ENCODE data around the gene BMPR2. TPM values are rescaled to one million over a fixed set of nuclear protein-coding genes. Genes with fewer than 3 reads are reported as not detected.

BMPR2 gene
- total RNA-seq, 1 donor from 2014 or later: 16.5 TPM

- Mint-ChIP-seq H3K36me3 (ENCODE audit: low read depth) (peaks cover 7% of the 10 kb centered on the region), H3K27ac (no peak overlapping the region), H3K9me3 (peaks cover 3% of the 10 kb centered on the region), H3K27me3 (no peaks in the 10 kb centered on the region), H3K4me1 (no peaks in the 10 kb centered on the region), H3K4me3 (no peak overlapping the region)
- DNase-seq (no peak), ATAC-seq (ENCODE audit: low read depth) (no peak)
- no peak for TF ChIP-seq CTCF (IDR thresholded peaks at IDR 0.05)
- intact Hi-C loops (cut with micrococcal nuclease): no loop called here
- ChIA-PET CTCF (no interaction called here), POLR2A (no interaction called here)
These were observed 110.2 kb downstream of the BMPR2 start for GRCh38 chr2:202486351-202486750.

GRCh38 chr2:202488671-202489070 is 112.5 kb downstream of the BMPR2 start:
- POLR2A ChIA-PET: no interaction called here
- H3K4me3 Mint-ChIP-seq: no peak overlapping the region

GRCh38 chr2:202490479-202490878 is 114.4 kb downstream of the BMPR2 start:
- CTCF ChIA-PET: no interaction called here
- Mint-ChIP-seq H3K27ac (no peak overlapping the region), H3K27me3 (no peaks in the 10 kb centered on the region), H3K36me3 (ENCODE audit: low read depth) (peaks cover 8% of the 10 kb centered on the region), H3K4me1 (no peaks in the 10 kb centered on the region), H3K9me3 (no peaks in the 10 kb centered on the region), H3K4me3 (no peak overlapping the region)
- DNase-seq: no peak
- TF ChIP-seq CTCF (IDR thresholded peaks at IDR 0.05): no peak
- POLR2A ChIA-PET: no interaction called here
- ATAC-seq (ENCODE audit: low read depth): no peak
- intact Hi-C loops (cut with micrococcal nuclease): no loop called here

More at GRCh38 chr2:202488671-202489070, 112.5 kb downstream of the BMPR2 start:
- DNase-seq: no peak
- no peak for TF ChIP-seq CTCF (IDR thresholded peaks at IDR 0.05)
- H3K4me1 Mint-ChIP-seq: no peaks in the 10 kb centered on the region
- CTCF ChIA-PET: no interaction called here
- no peak for ATAC-seq (ENCODE audit: low read depth)
- H3K27me3 Mint-ChIP-seq: no peaks in the 10 kb centered on the region
- intact Hi-C loops (cut with micrococcal nuclease): no loop called here
- peaks cover 3% of the 10 kb centered on the region for H3K36me3 Mint-ChIP-seq (ENCODE audit: low read depth)
- no peaks in the 10 kb centered on the region for H3K9me3 Mint-ChIP-seq
- H3K27ac Mint-ChIP-seq: no peak overlapping the region

GRCh38 chr2:202491514-202491913 is 115.4 kb downstream of the BMPR2 start:
- H3K27me3 Mint-ChIP-seq: no peaks in the 10 kb centered on the region
- ATAC-seq (ENCODE audit: low read depth) (no peak), DNase-seq (no peak)
- H3K27ac Mint-ChIP-seq: no peak overlapping the region
- ChIA-PET CTCF (no interaction called here), POLR2A (no interaction called here)
- no peak overlapping the region for H3K4me3 Mint-ChIP-seq
- no peaks in the 10 kb centered on the region for H3K9me3 Mint-ChIP-seq
- peaks cover 8% of the 10 kb centered on the region for H3K36me3 Mint-ChIP-seq (ENCODE audit: low read depth)
- H3K4me1 Mint-ChIP-seq: no peaks in the 10 kb centered on the region
- intact Hi-C loops (cut with micrococcal nuclease): no loop called here
- no peak for TF ChIP-seq CTCF (IDR thresholded peaks at IDR 0.05)

- no peak overlapping the region for H3K4me3 Mint-ChIP-seq
- no peaks in the 10 kb centered on the region for H3K27me3 Mint-ChIP-seq
- H3K4me1 Mint-ChIP-seq: no peaks in the 10 kb centered on the region
- peaks cover 8% of the 10 kb centered on the region for H3K36me3 Mint-ChIP-seq (ENCODE audit: low read depth)
- intact Hi-C loops (cut with micrococcal nuclease): no loop called here
- H3K9me3 Mint-ChIP-seq: no peaks in the 10 kb centered on the region
- no peak overlapping the region for H3K27ac Mint-ChIP-seq
- ATAC-seq (ENCODE audit: low read depth) (no peak), DNase-seq (no peak)
- no peak for TF ChIP-seq CTCF (IDR thresholded peaks at IDR 0.05)
- CTCF ChIA-PET: no interaction called here
- POLR2A ChIA-PET: no interaction called here
These were observed 118.4 kb downstream of the BMPR2 start for GRCh38 chr2:202494300-202495229.
